HG02970 (cell line): ENCODE results near the gene SYNDIG1.

Experiments used
- ATAC-seq: cut with Tn5 transposase; IDR thresholded peaks from one replicate; pipeline ENCODE4 v1.9.1; 2021; ENCODE audit warnings: mild to moderate bottlenecking, moderate library complexity, moderate number of reproducible peaks; ENCODE audit not compliant: unreplicated experiment, low FRiP score

The SYNDIG1 gene

GRCh38 chr20:24603454-24603853, 134.0 kb downstream of the SYNDIG1 start:
- no peak for ATAC-seq

GRCh38 chr20:24604966-24605665, 135.7 kb downstream of the SYNDIG1 start:
- no peak for ATAC-seq

GRCh38 chr20:24605937-24606455, 136.6 kb downstream of the SYNDIG1 start:
- no peak for ATAC-seq

GRCh38 chr20:24607402-24607801, 138.0 kb downstream of the SYNDIG1 start:
- no peak for ATAC-seq

- no peak for ATAC-seq
Measured at GRCh38 chr20:24608926-24609667, 139.7 kb downstream of the SYNDIG1 start.

GRCh38 chr20:24609757-24610156, 140.3 kb downstream of the SYNDIG1 start:
- no peak for ATAC-seq

GRCh38 chr20:24610341-24611115, 141.1 kb downstream of the SYNDIG1 start:
- ATAC-seq: no peak

- ATAC-seq: no peak
Measured at GRCh38 chr20:24611360-24612140, 142.1 kb downstream of the SYNDIG1 start.

GRCh38 chr20:24612799-24613775, 143.7 kb downstream of the SYNDIG1 start:
- no peak for ATAC-seq

GRCh38 chr20:24614341-24614740, 144.9 kb downstream of the SYNDIG1 start:
- ATAC-seq: no peak

GRCh38 chr20:24615353-24615752, 145.9 kb downstream of the SYNDIG1 start:
- ATAC-seq: no peak

- no peak for ATAC-seq
Measured at GRCh38 chr20:24616258-24617079, 147.0 kb downstream of the SYNDIG1 start.

- ATAC-seq: no peak
Measured at GRCh38 chr20:24617080-24617432, 147.6 kb downstream of the SYNDIG1 start.

- no peak for ATAC-seq
Measured at GRCh38 chr20:24617757-24618450, 148.5 kb downstream of the SYNDIG1 start.

- ATAC-seq: no peak
Measured at GRCh38 chr20:24618739-24619138, 149.3 kb downstream of the SYNDIG1 start.

- no peak for ATAC-seq
Measured at GRCh38 chr20:24619212-24619611, 149.8 kb downstream of the SYNDIG1 start.

GRCh38 chr20:24620937-24621519, 151.6 kb downstream of the SYNDIG1 start:
- no peak for ATAC-seq
